Small intestine (tissue), 7 donors: ENCODE data around the gene PRKAR2B. TPM values are rescaled to one million over a fixed set of nuclear protein-coding genes. Genes with fewer than 3 reads are reported as not detected.

ENCODE experiments used
- DNase-seq, 2 donors: peaks; one replicate each; pipeline versions ENCODE4 v3.0.0 to v3.0.0-alpha.2; 2013
- FAIRE-seq: peaks from 2 replicates; lab custom pipeline; 2012; peaks lifted over from hg19 to GRCh38; lab: Jason Lieb, UNC
- H3K27ac ChIP-seq, 3 donors: one replicate each; pipeline ENCODE4 v1.5.1; 2013; ENCODE audit warnings: low read length in 2 of 3, mild to moderate bottlenecking in 2 of 3, control low read depth in 1 of 3, inconsistent platforms in 1 of 3, low read depth in 1 of 3, moderate library complexity in 1 of 3
- H3K27me3 ChIP-seq, 3 donors: one replicate each; pipeline ENCODE4 v1.6.1; 2013; ENCODE audit warnings: low read length in 3 of 3, inconsistent platforms in 1 of 3; ENCODE audit not compliant: control insufficient read depth in 3 of 3, insufficient read depth in 3 of 3
- H3K36me3 ChIP-seq, 3 donors: one replicate each; pipeline ENCODE4 v1.6.1; 2013; ENCODE audit warnings: low read length in 3 of 3, inconsistent platforms in 1 of 3, low read depth in 1 of 3, mild to moderate bottlenecking in 1 of 3, moderate library complexity in 1 of 3; ENCODE audit not compliant: control insufficient read depth in 3 of 3, insufficient read depth in 2 of 3
- H3K4me1 ChIP-seq, 3 donors: one replicate each; pipeline ENCODE4 v1.6.1; 2013; ENCODE audit warnings: low read length in 2 of 3, inconsistent platforms in 1 of 3, low read depth in 1 of 3, mild to moderate bottlenecking in 1 of 3, moderate library complexity in 1 of 3; ENCODE audit not compliant: control insufficient read depth in 3 of 3, insufficient read depth in 2 of 3
- H3K4me3 ChIP-seq, 3 donors: one replicate each; pipeline ENCODE4 v1.5.1; 2013; ENCODE audit warnings: low read length in 3 of 3, control low read depth in 1 of 3, inconsistent platforms in 1 of 3, low read depth in 1 of 3, mild to moderate bottlenecking in 1 of 3, moderate library complexity in 1 of 3
- H3K9me3 ChIP-seq, 2 donors: one replicate each; pipeline ENCODE4 v1.6.1; 2013; ENCODE audit warnings: low read depth in 1 of 2, low read length in 1 of 2; ENCODE audit not compliant: control insufficient read depth in 2 of 2, insufficient read depth in 1 of 2
- WGBS, 3 donors: extraction: QIAGEN DNeasy Blood & Tissue Kit; methylation state at CpG; one replicate each; pipeline ENCODE4 v1.1.7; 2013; 5-methylcytosine and 5-hydroxymethylcytosine counted together
- polyA plus RNA-seq, 4 donors: library from polyadenylated mRNA; stranded (reverse) in 3 of 4; unstranded in 1 of 4; fragments of 200-250 nt in 3 of 4; fragments of 120-200 nt in 1 of 4; gene quantifications; one replicate each; pipeline versions ENCODE4 v1.2.1 to v1.2.3, GENCODE V29; 2013
- donor health status: healthy with polysubstance abuse.
- donor health status: control.
- donor health status: control.
- donor health status: Bipolar disorder and iron deficiency.
- donor health status: healthy.

Gene PRKAR2B
- polyA plus RNA-seq, 4 donors: 0.89 to 12.9 (median 7.2) TPM

DNA sequence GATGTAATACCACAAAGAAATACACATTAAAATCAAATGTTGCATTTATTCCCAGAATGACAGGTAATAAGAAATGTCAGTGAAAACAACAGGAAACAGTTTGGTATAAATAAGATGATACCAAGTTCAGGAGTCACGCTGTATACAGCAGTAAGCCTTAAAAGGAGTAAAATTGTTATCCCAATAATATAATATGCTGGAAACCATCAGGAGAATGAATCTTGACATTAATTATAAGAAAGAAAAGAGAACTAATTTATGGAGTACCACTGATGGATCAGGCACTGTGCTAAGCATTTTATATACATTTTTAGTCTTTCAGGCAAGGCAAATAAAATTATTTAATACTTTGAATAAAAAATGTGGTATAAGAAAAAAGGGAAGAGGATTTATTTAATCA, 27.6 kb downstream of the PRKAR2B start:
- H3K4me1 ChIP-seq: no peaks in the 10 kb centered on the region
- no peak overlapping the region for H3K4me3 ChIP-seq
- no peaks in the 10 kb centered on the region for H3K36me3 ChIP-seq
- no peaks in the 10 kb centered on the region for H3K27me3 ChIP-seq
- H3K27ac ChIP-seq: no peak overlapping the region
- no peak for FAIRE-seq
- WGBS, 3 donors: 80 to 96% (median 93%) methylated on average over 1 of the region's 1 CpG
- no peaks in the 10 kb centered on the region for H3K9me3 ChIP-seq
- no peak for DNase-seq

DNA sequence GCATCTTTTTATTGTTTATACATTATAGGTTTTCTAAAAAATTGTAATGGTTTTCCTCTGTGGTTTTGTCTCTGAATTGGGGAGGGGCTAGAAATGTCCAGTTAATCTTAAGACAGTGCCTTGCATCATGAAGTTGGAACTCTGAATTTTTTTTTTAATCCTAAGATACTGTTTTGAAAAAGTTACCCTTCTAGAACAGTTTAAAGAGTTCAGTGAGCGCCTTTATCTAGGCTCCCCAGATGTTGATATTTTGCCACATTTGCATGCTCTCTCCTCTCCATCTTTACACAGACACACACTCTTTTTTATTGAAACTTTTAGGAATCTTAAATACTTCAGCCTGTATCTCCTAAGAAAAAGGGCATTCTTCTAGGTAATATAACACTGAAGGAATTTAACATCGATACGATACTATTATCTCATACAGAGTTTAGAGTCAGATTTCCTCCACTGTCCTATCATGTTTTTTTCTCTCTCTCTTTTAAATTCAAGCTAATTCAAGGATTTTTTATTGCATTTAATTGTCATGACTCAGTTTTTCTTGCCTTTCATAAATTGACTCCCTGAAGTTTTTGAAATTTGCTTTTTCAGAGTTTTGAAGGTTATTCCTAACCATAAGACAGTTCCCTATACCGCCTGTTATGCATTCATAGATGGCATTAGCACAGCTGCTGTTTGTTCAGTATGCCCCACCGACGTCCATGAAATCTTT, 31.5 kb downstream of the PRKAR2B start:
- H3K36me3 ChIP-seq: no peaks in the 10 kb centered on the region
- DNase-seq: no peak
- no peak overlapping the region for H3K4me3 ChIP-seq
- no peaks in the 10 kb centered on the region for H3K27me3 ChIP-seq
- no peaks in the 10 kb centered on the region for H3K4me1 ChIP-seq
- WGBS, 3 donors: 80 to 87% (median 82%) methylated on average over 6 of the region's 6 CpGs
- FAIRE-seq: no peak
- no peak overlapping the region for H3K27ac ChIP-seq
- H3K9me3 ChIP-seq: no peaks in the 10 kb centered on the region

DNA sequence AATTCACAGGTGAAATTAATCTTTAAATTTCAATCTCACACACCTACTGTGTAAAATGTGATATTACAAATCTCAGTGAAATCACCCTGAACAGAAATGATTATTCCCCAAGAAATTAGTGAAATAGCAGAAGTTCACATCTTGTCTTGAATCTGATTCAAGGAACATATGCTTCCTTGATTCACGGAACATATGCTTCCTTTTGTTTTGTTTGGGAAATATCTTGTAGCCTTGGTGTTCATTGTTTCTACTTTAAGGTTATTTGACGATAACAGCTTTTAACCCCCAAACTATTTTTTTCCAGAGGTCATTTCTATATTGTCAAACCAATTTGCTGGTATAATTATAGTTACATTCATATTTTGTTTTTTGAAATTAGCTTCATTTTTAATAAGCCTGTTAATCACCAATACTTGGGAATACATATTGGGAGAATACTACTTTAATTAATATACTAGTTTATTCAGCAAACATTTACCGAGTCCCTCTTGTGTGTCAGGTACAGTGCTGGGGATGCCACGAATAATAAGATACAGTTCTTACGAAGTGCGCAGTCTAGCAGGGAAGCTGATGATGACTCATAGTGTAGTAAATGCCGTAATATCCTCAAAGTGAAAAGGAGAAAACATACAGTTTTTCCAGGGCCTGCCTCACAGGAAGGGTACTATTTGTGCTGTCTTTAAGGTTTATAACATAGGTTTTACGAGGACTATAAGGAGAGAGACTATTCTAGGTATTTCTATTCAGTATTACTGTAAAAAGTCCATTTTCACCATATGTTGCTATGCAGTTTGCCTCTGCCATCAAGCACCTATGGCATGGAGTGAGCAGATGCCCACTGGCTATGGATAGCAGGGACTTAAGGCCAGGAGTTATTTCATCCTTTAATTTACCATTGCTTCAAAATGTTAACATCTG, 32.5 kb downstream of the PRKAR2B start:
- FAIRE-seq: no peak
- no peaks in the 10 kb centered on the region for H3K27me3 ChIP-seq
- no peak overlapping the region for H3K4me3 ChIP-seq
- no peaks in the 10 kb centered on the region for H3K36me3 ChIP-seq
- DNase-seq: no peak
- H3K4me1 ChIP-seq: no peaks in the 10 kb centered on the region
- no peaks in the 10 kb centered on the region for H3K9me3 ChIP-seq
- no peak overlapping the region for H3K27ac ChIP-seq
- WGBS, 3 donors: 85 to 89% (median 88%) methylated on average over 8 of the region's 8 CpGs

DNA sequence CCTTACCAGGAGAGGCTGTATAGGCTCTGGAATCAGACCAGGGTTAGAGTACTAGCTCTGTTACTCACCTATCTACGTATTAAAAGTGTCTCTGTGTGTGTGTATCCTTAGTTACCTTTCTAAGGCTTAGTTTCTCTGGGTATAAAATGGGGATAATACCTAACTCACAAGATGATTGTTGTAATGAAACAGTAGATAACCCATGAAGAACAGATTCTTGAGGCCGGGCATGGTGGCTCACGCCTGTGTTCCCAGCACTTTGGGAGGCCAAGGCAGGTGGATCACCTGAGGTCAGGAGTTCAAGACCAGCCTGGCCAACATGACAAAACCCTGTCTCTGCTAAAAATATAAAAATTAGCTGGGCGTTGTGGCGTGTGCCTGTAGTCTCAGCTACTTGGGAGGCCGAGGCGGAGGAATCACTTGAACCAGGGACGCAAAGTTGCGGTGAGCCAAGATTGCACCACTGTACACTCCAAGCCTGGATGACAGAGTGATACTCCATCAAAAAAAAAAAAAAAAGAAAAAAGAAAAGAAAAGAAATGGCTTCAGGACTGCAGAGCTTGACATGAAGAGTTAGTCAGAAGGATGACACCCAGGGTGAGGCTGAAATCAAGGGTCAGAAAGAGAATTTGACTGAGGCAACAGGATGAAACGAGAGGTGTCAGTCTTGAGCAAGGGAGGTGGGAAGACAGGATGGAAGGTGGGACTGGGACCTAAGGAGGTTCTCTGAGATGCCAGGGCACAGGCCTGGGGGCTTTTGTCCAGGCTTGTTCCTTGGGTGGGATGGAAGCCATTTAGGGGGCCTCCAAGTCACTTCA, 33.4 kb downstream of the PRKAR2B start:
- no peaks in the 10 kb centered on the region for H3K36me3 ChIP-seq
- H3K4me1 ChIP-seq: no peaks in the 10 kb centered on the region
- no peak for FAIRE-seq
- no peaks in the 10 kb centered on the region for H3K27me3 ChIP-seq
- H3K9me3 ChIP-seq: no peaks in the 10 kb centered on the region
- DNase-seq: no peak
- H3K27ac ChIP-seq: no peak overlapping the region
- 89 to 91% (median 90%) methylated on average over 10 of the region's 10 CpGs for WGBS, 3 donors
- H3K4me3 ChIP-seq: no peak overlapping the region

DNA sequence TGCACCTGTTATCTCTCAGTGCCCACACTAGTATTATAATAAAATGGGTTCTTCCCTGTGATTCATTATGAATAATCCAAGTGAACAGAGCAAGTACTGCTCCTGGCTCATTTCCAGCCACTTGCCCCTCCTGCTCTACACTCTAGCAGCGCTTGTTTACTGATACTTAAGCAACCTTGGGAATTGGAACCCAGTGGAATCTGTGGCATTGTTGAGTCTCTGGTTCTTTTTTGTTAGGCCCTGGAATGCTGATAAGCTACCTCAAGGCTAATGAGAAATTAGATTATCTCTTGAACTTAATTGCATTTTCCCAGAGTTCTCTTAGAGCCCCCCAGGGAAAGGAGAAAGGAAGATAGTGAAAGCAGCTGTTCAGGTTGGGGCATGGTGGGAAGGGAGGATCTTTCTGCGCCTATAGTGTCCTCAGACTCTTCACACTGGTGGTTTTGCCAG, 34.0 kb downstream of the PRKAR2B start:
- 59 to 80% (median 68%) methylated on average over 2 of the region's 2 CpGs for WGBS, 3 donors

DNA sequence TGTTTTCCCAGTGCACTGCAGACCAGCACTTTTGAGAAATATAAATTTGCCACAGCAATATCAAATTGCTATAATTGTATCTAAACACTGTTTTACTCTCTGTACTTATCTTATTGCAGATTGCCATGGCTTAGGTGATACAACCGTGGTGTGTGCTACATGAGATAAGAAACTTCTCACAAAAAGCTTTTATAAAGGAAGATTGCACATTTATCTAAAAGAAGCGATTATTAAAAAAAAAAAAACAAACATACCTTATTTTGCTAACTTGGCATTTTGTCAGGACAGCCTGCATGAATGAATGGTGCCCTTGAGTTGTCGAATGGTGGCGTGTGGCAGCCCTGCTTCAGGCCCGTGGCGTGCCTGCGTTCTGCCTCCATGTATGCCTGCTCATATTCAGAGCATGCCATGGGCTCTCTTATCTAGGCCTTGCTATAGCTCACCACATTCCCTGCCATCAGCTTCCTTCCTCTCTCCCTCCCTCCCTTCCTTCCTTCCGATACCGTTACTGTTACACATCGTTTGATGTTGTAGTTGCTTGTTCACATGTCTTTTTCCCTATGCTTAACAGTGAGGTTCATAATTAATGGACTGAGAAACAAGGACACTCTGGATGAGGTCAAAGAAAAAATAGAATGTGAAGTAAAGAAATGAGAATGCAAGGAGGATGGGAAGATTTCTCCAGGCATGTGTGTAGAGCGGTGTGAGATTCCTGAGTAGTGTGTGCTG, 34.9 kb downstream of the PRKAR2B start:
- Histone ChIP-seq H3K4me3 (no peak overlapping the region), H3K4me1 (no peaks in the 10 kb centered on the region), H3K36me3 (no peaks in the 10 kb centered on the region), H3K9me3 (no peaks in the 10 kb centered on the region), H3K27ac (no peak overlapping the region), H3K27me3 (no peaks in the 10 kb centered on the region)
- FAIRE-seq (no peak), DNase-seq (no peak)
- WGBS, 3 donors: 80 to 86% (median 82%) methylated on average over 11 of the region's 11 CpGs

More for the DNA sequence above, 34.0 kb downstream of the PRKAR2B start:
- no peaks in the 10 kb centered on the region for H3K4me1 ChIP-seq
- H3K27ac ChIP-seq: no peak overlapping the region
- FAIRE-seq (no peak), DNase-seq (no peak)
- H3K9me3 ChIP-seq: no peaks in the 10 kb centered on the region
- H3K36me3 ChIP-seq: no peaks in the 10 kb centered on the region
- no peak overlapping the region for H3K4me3 ChIP-seq
- no peaks in the 10 kb centered on the region for H3K27me3 ChIP-seq

DNA sequence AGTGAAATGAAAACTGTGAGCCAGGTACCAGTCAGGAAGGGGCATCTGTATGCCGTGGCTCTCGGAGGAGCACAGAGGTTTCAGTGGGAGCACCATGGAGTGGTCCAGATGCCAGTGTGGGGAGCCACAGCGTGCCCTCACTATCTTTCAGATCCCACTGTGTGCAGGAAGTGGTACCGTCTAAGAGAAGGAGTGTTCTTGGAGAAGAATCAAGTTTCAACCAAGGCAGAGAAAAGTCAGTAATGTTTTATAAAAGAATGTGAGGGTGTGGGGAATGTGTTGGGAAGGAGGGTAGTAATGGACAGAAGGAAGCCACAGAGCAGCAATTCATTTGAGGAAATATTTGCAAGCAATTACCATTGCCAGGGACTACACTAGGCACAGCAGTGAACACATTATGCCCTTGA, 35.6 kb downstream of the PRKAR2B start:
- FAIRE-seq: no peak

More for the DNA sequence above, 35.6 kb downstream of the PRKAR2B start:
- no peak for DNase-seq
- no peak overlapping the region for H3K4me3 ChIP-seq
- H3K27ac ChIP-seq: no peak overlapping the region
- 72 to 85% (median 80%) methylated on average over 4 of the region's 4 CpGs for WGBS, 3 donors
- no peaks in the 10 kb centered on the region for H3K4me1 ChIP-seq
- no peaks in the 10 kb centered on the region for H3K27me3 ChIP-seq
- H3K9me3 ChIP-seq: no peaks in the 10 kb centered on the region
- H3K36me3 ChIP-seq: no peaks in the 10 kb centered on the region
